ENCODE data around the gene ZFPL1. TPM values are rescaled to one million over a fixed set of nuclear protein-coding genes. Genes with fewer than 3 reads are reported as not detected.
A peak's percentile ranks its signal among the peaks of the same experiment; 100 is the strongest.

Gene ZFPL1
- total RNA-seq (10 to 100 TPM; 33.7 to 59.6 (median 39.4) TPM), polyA plus RNA-seq (10 to 100 TPM; 34.7 to 90.3 (median 71.3) TPM)
- long read RNA-seq, donor 1, transcript ZFPL1-201 (8 exons, 1,371 nt): major isoform, 11 of 13 reads
- long read RNA-seq, donor 1, partial matches to known transcripts: 0 of 13 reads
- long read RNA-seq, donor 1, other reads (novel, unspliced or antisense): 0 of 13 reads
- long read RNA-seq, donor 2, transcript ZFPL1-201 (8 exons, 1,371 nt): major isoform, 5 of 7 reads
- long read RNA-seq, donor 2, partial matches to known transcripts: 0 of 7 reads
- long read RNA-seq, donor 2, other reads (novel, unspliced or antisense): 0 of 7 reads
- long read RNA-seq, donor 3, transcript ZFPL1-201 (8 exons, 1,371 nt): major isoform, 9 of 9 reads
- long read RNA-seq, donor 3, partial matches to known transcripts: 0 of 9 reads
- long read RNA-seq, donor 3, other reads (novel, unspliced or antisense): 0 of 9 reads
- long read RNA-seq, donor 4, transcript ZFPL1-201 (8 exons, 1,371 nt): major isoform, 13 of 21 reads
- long read RNA-seq, donor 4, partial matches to known transcripts: 3 of 21 reads
- long read RNA-seq, donor 4, other reads (novel, unspliced or antisense): 2 of 21 reads
- long read RNA-seq, donor 5, transcript ZFPL1-201 (8 exons, 1,371 nt): major isoform, 33 of 51 reads
- long read RNA-seq, donor 5, partial matches to known transcripts: 6 of 51 reads
- long read RNA-seq, donor 5, other reads (novel, unspliced or antisense): 8 of 51 reads
- long read RNA-seq, donor 6, transcript ZFPL1-201 (8 exons, 1,371 nt): major isoform, 11 of 15 reads
- long read RNA-seq, donor 6, partial matches to known transcripts: 2 of 15 reads
- long read RNA-seq, donor 6, other reads (novel, unspliced or antisense): 0 of 15 reads
- long read RNA-seq, donor 7, partial matches to known transcripts: 0 of 3 reads
- long read RNA-seq, donor 7, other reads (novel, unspliced or antisense): 0 of 3 reads
- long read RNA-seq, donor 8, transcript ZFPL1-201 (8 exons, 1,371 nt): major isoform, 8 of 8 reads
- long read RNA-seq, donor 8, partial matches to known transcripts: 0 of 8 reads
- long read RNA-seq, donor 8, other reads (novel, unspliced or antisense): 0 of 8 reads
- long read RNA-seq, donor 9, partial matches to known transcripts: 7 of 13 reads
- long read RNA-seq, donor 9, other reads (novel, unspliced or antisense): 0 of 13 reads
- long read RNA-seq, donor 10, transcript ZFPL1-201 (8 exons, 1,371 nt): major isoform, 6 of 6 reads
- long read RNA-seq, donor 10, partial matches to known transcripts: 0 of 6 reads
- long read RNA-seq, donor 10, other reads (novel, unspliced or antisense): 0 of 6 reads

GRCh38 chr11:65083834-65084597, at the start of gene ZFPL1, which contains the start of gene CDCA5:
ZFPL1 (plus strand) TSS chr11:65084222; CDS start chr11:65084699, 477 bp downstream.
CDCA5 (minus strand) TSS chr11:65084040; CDS start chr11:65083978, 62 bp downstream.
- intact Hi-C loops (cut with DNase I): no loop called here

DNA sequence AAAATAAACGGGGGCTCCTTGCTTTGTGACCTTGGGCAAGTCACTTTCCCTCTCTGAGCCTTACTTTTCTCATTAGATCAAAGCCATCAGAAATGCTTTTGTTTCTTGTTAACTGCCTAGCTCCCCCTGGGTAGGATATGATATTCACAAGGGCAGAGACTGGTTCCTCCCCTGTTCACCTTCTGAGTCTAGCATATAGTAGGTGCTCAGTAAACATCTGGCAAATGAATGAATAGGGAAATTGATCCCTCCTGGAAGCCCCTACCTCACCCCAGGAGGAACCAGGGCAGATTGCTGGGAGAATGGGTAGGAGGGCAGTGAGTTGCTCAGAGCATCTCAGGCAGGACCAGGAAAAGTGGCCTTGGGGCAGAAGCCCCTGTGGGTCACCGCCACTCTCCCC, 49.6 kb upstream of the ZFPL1 start:
- DNase-seq: no peak
- Histone ChIP-seq H3K27me3 (no peaks in the 10 kb centered on the region), H3K4me1 (replicated peaks in 1 of 2) (no peaks in the 10 kb centered on the region), H3K4me3 (no peak overlapping the region), H3K27ac (no peak overlapping the region), H3K36me3 (replicated peaks in 1 of 2) (peaks cover 0 to 59% of the 10 kb centered on the region in 2 donors), H3K9me3 (replicated peaks in 1 of 3) (no peaks in the 10 kb centered on the region)
- intact Hi-C loops (cut with DNase I): no loop called here
- 66 to 79% (median 74%) methylated on average over 2 of the region's 2 CpGs for WGBS, 4 donors
- no peak for TF ChIP-seq POLR2A (IDR thresholded peaks at IDR 0.05)
- TF ChIP-seq, protein P1, sequence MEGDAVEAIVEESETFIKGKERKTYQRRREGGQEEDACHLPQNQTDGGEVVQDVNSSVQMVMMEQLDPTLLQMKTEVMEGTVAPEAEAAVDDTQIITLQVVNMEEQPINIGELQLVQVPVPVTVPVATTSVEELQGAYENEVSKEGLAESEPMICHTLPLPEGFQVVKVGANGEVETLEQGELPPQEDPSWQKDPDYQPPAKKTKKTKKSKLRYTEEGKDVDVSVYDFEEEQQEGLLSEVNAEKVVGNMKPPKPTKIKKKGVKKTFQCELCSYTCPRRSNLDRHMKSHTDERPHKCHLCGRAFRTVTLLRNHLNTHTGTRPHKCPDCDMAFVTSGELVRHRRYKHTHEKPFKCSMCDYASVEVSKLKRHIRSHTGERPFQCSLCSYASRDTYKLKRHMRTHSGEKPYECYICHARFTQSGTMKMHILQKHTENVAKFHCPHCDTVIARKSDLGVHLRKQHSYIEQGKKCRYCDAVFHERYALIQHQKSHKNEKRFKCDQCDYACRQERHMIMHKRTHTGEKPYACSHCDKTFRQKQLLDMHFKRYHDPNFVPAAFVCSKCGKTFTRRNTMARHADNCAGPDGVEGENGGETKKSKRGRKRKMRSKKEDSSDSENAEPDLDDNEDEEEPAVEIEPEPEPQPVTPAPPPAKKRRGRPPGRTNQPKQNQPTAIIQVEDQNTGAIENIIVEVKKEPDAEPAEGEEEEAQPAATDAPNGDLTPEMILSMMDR (IDR thresholded peaks at IDR 0.05): no peak

More at GRCh38 chr11:65083834-65084597, at the start of gene ZFPL1, which contains the start of gene CDCA5:
- Histone ChIP-seq H3K27me3 (no peaks in the 10 kb centered on the region), H3K9me3 (replicated peaks in 1 of 3) (no peaks in the 10 kb centered on the region), H3K4me3 (peak within 1 kb of the TSS; percentile 41 to 93 (median 80)), H3K4me1 (replicated peaks in 1 of 2) (peaks cover 12 to 20% of the 10 kb centered on the region in 2 donors), H3K27ac (peak within 1 kb of the TSS; percentile 84 to 93 (median 90)), H3K36me3 (replicated peaks in 1 of 2) (peaks cover 0 to 36% of the 10 kb centered on the region in 2 donors)
- DNase-seq: peak; percentile 94 to 98 (median 96)
- WGBS, 4 donors: 0 to 1% (median 0%) methylated on average over 13 to 79 of the region's 79 CpGs
- peak; percentile 68 to 81 for TF ChIP-seq POLR2A (IDR thresholded peaks at IDR 0.05)
- TF ChIP-seq, protein P1 (IDR thresholded peaks at IDR 0.05): no peak

DNA sequence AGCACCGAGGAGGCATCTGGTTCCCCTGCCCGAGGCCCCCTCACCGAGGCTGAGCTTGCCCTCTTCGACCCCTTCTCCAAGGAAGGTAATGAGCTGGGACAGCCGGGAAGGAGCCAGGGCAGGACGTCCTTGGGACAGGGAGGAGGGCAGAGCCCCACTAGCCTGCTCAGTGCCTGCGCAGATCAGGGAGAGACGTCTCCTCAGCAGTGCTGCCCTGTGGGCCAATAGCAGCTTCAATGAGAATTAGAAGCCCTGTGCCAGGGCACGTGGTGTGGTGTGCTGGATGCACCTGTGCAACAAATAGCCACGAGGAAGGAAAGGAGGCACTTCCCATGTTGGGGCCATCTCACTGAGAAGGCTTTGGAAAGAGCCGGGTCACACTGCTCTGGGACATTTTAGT, 48.4 kb upstream of the ZFPL1 start:
- peak in 6 of 7 donors; percentile 28 to 69 (median 50) for DNase-seq
- intact Hi-C loops (cut with DNase I): no loop called here
- H3K36me3 ChIP-seq (replicated peaks in 1 of 2): peaks cover 0 to 59% of the 10 kb centered on the region in 2 donors
- no peak for TF ChIP-seq POLR2A (IDR thresholded peaks at IDR 0.05)
- TF ChIP-seq, protein P1 (IDR thresholded peaks at IDR 0.05): no peak
- H3K27ac ChIP-seq: peak overlapping the region in 1 of 5 donors; percentile 0
- H3K4me1 ChIP-seq (replicated peaks in 1 of 2): peaks cover 0 to 5% of the 10 kb centered on the region in 2 donors
- no peaks in the 10 kb centered on the region for H3K9me3 ChIP-seq (replicated peaks in 1 of 3)
- no peak overlapping the region for H3K4me3 ChIP-seq
- WGBS, 4 donors: 45 to 71% (median 61%) methylated on average over 6 to 11 of the region's 11 CpGs
- H3K27me3 ChIP-seq: no peaks in the 10 kb centered on the region

All from adrenal gland (tissue), 19 donors.